HG03039 (cell line): ENCODE measurements around the gene SMIM32.

Experiments
- ATAC-seq: cut with Tn5 transposase; IDR thresholded peaks from one replicate; pipeline ENCODE4 v1.9.1; 2021; ENCODE audit warnings: mild to moderate bottlenecking, moderate library complexity; ENCODE audit not compliant: unreplicated experiment

SMIM32 gene

DNA sequence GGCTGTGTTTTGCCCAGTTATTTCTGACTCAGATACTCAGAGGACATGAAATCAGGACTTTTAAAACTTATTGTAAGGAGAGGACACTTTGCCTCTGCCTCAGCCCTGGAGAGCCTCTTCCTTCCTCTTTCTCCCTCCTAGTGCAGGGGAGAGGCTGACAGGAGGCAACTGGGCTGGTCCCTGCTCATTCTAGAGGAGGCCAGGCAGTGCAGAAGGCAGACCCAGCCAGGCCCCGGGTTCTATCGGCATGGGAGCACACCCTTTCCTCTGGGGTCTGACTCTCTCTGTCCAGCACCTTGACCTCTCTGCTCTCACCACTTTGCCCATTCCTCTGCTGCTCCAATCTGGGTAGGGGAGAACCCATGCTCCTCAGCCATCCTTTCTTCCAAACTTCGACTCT is 16.0 kb upstream of the SMIM32 start:
- ATAC-seq, result no peak

DNA sequence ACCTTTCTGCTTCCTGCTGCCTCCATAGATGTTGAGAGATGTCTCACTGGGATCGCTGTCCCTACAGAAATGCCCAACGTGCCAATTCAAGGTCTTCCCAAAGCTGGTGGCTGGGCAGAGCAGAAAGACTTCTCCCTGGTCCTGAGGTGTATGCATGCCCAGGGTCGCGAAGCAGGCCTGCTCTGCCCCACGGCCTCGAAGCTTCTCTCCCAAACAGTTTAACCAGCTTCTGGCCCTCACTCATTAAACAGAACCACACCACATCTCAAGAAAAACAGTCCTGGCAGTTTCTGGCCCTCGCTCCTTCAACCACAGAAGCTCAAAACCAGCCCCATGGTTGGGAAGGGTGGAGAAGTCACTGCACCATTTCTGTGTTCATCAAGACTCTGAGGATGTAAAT is 14.7 kb upstream of the SMIM32 start:
- no peak for ATAC-seq

- ATAC-seq, result no peak
These were observed 13.4 kb upstream of the SMIM32 start for GRCh38 chr5:136206361-136206760.

DNA sequence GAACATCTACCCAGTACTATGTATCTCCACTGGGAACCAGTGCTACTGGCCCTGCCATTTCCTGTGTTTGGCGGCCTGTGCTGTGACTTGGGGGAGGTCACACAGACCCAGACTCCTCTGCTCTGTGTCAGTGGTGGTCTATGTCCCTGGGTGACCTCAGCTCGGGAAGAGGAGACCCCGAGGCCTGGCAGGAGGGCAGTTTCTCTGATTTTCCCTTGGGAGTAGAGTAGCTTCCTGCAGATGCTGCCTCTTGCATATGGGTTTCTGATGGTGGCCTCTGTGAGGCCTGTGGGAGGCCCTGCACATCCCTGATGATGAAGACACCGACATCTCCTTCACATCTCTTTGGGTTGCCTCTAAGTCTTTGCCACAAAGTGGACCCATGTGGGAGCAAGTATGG is 13.0 kb upstream of the SMIM32 start:
- no peak for ATAC-seq

DNA sequence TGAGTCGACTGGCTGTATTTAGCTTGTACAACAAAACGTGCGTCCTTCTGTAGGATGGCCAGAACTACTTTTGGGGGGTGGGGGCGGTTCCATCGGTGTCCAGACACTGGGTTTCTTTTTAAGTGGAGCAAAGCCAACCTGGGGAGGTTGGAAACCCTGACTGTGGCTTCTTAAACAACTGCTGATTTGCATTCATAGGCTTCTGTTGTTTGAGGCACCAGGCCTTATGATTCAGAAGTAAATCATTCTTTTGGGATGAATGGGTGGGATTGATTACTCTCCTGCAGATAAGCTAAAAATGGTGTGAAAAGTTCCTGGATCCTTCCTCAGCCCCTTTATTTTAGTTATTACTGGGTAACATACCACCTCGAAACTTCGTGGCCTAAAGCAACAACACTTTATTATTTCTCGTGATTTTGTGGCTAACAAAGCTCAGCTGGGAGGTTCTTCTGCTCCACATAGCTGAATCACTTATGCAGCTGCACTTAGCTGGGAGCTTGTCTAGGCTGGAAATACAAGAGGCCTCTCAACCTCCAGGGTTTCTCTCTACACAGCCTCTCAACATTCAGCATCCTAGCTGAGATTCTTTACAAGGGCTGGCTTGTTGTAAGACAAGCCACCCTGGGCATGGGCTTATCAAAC is 12.2 kb upstream of the SMIM32 start:
- ATAC-seq, result no peak

DNA sequence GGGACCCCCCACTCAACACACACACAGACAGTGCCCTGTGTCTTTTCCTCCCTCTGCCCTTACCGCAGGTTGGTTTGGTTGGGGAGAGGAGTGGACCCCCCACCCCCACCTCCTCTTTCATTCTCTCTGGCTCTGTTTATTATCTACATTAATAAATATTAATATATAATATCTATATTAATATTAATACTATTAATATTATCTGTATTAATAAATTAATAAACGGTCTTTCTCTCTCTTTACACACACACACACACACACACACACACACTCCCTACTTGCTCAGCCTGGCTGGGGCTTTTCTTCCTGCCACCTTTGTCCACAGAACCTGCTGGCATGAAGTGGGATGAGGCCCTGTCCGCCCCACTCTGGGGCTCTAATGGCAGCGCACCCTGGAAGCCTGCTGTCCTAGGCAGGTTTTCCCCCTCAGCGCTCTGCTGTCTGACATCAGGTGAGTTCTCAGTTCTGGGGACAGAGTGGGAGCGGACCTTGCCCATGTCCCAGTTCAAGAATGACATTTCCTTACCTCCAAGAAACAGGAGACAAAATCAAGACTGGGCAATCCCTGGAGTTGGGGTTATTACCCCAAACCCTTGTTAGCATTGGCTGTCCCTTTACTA is 10.5 kb upstream of the SMIM32 start:
- ATAC-seq, result no peak

- no peak for ATAC-seq
These were observed 9.7 kb upstream of the SMIM32 start for GRCh38 chr5:136202469-136203205.

DNA sequence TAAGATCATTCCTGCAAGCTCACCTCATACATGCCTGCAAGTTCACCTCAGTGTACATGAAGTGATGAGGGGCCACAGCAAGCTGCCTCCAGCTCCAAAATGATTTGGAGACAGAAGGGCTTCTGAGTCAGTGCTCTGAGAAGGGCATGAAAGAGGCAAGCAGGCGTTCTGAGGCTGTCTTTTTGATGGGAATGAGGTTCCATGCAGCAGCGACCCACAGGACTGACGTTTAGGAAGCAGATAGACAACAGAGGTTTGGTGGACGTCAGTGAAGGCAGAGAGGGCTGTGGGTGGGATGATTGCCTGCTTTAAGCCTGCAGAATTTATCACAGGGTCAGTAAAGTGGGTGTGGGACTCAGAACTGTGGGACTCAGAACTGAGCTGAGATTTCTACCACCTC is 8.9 kb upstream of the SMIM32 start:
- ATAC-seq, result no peak

- no peak for ATAC-seq
These were observed 7.8 kb upstream of the SMIM32 start for GRCh38 chr5:136200761-136201160.

GRCh38 chr5:136200130-136200529 is 7.2 kb upstream of the SMIM32 start:
- no peak for ATAC-seq

GRCh38 chr5:136199408-136199807 is 6.4 kb upstream of the SMIM32 start:
- ATAC-seq, result no peak

GRCh38 chr5:136198453-136198852 is 5.5 kb upstream of the SMIM32 start:
- ATAC-seq, result no peak

DNA sequence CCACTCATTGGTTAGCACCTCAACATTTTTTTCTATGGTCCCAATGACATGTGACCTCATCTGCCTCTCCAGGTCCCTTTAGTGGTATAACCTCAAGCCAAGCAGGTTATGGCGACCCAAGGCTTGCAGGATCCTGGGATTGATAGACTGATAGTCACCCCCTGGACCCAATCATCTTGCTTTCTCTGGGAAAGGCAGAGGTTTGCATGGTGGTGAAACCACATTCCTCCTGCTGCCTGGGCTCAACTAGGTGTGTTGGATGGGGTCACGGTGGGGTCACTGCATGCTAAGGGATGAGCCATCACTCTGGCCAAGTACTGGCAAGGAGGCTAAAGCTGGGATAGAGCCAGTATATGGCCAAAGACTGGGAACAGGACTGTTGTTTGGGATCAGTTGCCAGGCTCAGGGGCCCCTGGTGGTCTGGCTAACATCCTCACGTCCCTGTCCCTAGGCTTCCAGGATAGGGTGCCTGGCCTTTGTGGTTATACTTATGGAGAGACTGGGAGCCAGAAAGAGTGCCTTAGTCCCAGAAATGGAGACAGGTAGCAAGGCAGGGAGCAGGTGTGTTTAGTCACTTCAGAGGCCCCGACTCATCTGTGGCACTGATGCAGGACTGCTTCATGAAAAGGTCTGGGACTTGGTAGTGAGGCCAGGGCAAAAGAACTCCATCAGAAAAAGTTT is 4.6 kb upstream of the SMIM32 start:
- no peak for ATAC-seq

DNA sequence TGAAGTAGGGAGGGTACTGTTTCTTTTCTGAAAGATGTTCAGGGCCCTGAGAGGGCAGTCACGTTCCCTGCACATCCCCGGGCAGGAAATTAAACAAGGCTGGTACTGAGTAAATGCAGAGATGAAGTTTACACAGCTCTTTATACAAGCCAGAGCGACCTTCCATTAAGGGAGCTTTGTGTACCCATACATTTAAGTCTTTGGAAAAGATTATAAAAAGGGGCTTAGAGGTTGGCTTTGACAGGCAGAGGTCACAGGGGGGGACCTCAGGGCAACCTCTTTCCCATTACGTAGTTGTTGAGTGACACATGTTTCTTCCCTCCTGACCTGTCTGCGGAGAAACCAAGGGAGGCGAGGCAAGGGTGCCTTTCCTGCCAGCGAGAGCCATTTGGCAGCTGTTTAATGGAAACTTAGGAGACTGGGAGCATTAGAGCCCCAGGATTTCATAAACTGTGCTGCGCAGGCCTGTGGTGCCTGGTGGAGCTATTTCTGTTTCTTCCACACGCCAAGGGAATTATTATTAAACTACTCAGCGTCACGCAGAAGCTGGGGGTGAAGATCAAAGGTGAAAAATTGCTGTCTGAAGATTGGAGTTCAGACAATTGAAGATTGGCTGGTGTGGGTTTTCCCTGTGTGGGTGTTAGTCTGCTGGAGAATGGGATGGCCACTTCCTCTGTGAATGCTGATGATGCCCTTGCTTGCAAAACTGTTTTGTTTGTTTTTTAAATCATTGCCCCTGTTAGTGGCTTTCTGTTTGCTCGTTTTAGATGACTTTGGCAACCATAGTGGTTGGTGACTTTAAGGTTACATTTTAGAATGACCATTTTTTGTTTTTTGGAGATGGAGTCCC is 3.2 kb upstream of the SMIM32 start:
- ATAC-seq, result no peak

GRCh38 chr5:136194576-136194975 is 1.6 kb upstream of the SMIM32 start:
- ATAC-seq, result no peak

- ATAC-seq, result no peak
These were observed 467 bp upstream of the SMIM32 start for GRCh38 chr5:136193322-136193935.

DNA sequence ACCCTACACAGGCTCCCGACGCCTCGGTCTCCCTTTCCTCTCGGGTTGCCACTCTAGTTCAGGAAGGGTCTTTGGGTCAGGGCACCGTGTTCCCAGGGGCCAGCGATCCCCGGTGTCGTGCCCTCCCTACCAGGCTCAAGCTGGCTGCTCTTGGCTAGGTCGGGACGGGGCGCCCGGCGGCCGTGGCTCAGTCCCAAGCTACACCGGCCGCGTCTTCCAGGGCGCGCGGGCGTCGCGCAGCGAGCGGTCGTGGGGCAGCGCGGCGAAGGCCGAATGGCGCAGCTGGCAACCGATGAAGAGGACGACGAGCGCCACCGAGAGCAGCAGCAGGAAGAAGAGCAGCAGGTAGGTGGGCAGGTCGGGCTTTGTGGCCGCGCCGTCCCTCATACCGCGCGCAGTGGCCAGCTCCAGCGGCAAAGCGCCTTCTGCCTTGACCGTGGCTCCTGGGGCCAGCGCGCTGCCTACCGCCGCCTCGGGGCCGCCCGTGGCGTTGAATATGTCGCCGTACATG is 892 bp downstream of the SMIM32 start:
- ATAC-seq, result no peak

- ATAC-seq, result no peak
These were observed 1.5 kb downstream of the SMIM32 start for GRCh38 chr5:136191304-136192014.

- no peak for ATAC-seq
These were observed 2.1 kb downstream of the SMIM32 start for GRCh38 chr5:136190904-136191303.
